Stomach (tissue), 9 donors: ENCODE measurements around the gene CACNG5. TPM values are rescaled to one million over a fixed set of nuclear protein-coding genes. Genes with fewer than 3 reads are reported as not detected.

ENCODE experiments used
- DNase-seq, 2 donors: peaks; one replicate each; pipeline versions ENCODE4 v3.0.0 to v3.0.0-alpha.2; 2013 to 2019
- H3K27ac ChIP-seq, 5 donors: fragments of 200-600 bp in 4 of 5; sonication (generic) in 4 of 5; one replicate each; pipeline ENCODE4 v1.5.1; 2013 to 2019; ENCODE audit warnings: mild to moderate bottlenecking in 1 of 5, moderate library complexity in 1 of 5
- H3K27me3 ChIP-seq, 3 donors: fragments of 200-600 bp; sonication (generic); one replicate each; pipeline ENCODE4 v1.5.1; 2017 to 2019; ENCODE audit warnings: mixed run types in 1 of 3
- H3K36me3 ChIP-seq, 4 donors: fragments of 200-600 bp; sonication (generic); 1 replicate in 3 of 4; 2 replicates in 1 of 4; pipeline ENCODE4 v1.5.1; 2016 to 2019
- H3K4me1 ChIP-seq, 4 donors: fragments of 200-600 bp; sonication (generic); one replicate each; pipeline ENCODE4 v1.5.1; 2016 to 2019
- H3K4me3 ChIP-seq, 4 donors: fragments of 200-600 bp; sonication (generic) in 3 of 4; one replicate each; pipeline ENCODE4 v1.5.1; 2016 to 2019; ENCODE audit warnings: mild to moderate bottlenecking in 1 of 4
- H3K9me3 ChIP-seq, 4 donors: fragments of 200-600 bp; sonication (generic); one replicate each; pipeline ENCODE4 v1.5.1; 2016 to 2019
- EP300 ChIP-seq: sonication (generic); formaldehyde crosslinking; IDR thresholded peaks from one replicate; pipeline ENCODE4 v1.6.1; 2017; ENCODE audit warnings: antibody characterized with exemption
- POLR2A ChIP-seq, 4 donors: fragments of 450-650 bp; IDR thresholded peaks; one replicate each; pipeline ENCODE4 v1.6.1; 2016; ENCODE audit warnings: antibody characterized with exemption in 4 of 4, control low read depth in 2 of 4, mild to moderate bottlenecking in 1 of 4, moderate library complexity in 1 of 4
- POLR2AphosphoS5 ChIP-seq, 3 donors: sonication (generic); formaldehyde crosslinking; IDR thresholded peaks; one replicate each; pipeline ENCODE4 v1.6.1; 2016; ENCODE audit warnings: antibody characterized with exemption in 3 of 3
- WGBS, 5 donors: extraction: QIAGEN DNeasy Blood & Tissue Kit in 3 of 5; methylation state at CpG; one replicate each; pipeline versions ENCODE4 v1.1.5 to v1.1.7; 2013 to 2018; 5-methylcytosine and 5-hydroxymethylcytosine counted together
- intact Hi-C: fragments of 100-400 bp; cut with DNase I; formaldehyde crosslinking; loops from one replicate; pipeline ENCODE4 v1.15.1; 2023; ENCODE audit warnings: low total_unique reads
- polyA plus RNA-seq, 3 donors: library from polyadenylated mRNA; stranded (reverse); fragments of 200-250 nt; gene quantifications; one replicate each; pipeline ENCODE4 v1.2.3, GENCODE V29; 2013
- total RNA-seq, 5 donors: library from RNA; depleted of rRNA; stranded (reverse); fragments of >200 nt; gene quantifications; one replicate each; pipeline versions ENCODE4 v1.1.0 to v1.2.3, GENCODE V29; 2014 to 2016
- TF ChIP-seq, protein P1 (sequence below), 7 experiments: fragments of 450-650 bp in 4 of 7; fragments of 200-600 bp in 3 of 7; sonication (generic) in 3 of 7; IDR thresholded peaks; one replicate each; pipeline ENCODE4 v1.5.1; 2016 to 2019; ENCODE audit warnings: antibody characterized with exemption in 7 of 7, control low read depth in 2 of 7, mild to moderate bottlenecking in 1 of 7
- donor health status: healthy with polysubstance abuse.
- donor health status: Bipolar disorder and iron deficiency.
- donor health status: healthy.

CACNG5 gene
- total and polyA plus RNA-seq, 8 donors = not detected

DNA sequence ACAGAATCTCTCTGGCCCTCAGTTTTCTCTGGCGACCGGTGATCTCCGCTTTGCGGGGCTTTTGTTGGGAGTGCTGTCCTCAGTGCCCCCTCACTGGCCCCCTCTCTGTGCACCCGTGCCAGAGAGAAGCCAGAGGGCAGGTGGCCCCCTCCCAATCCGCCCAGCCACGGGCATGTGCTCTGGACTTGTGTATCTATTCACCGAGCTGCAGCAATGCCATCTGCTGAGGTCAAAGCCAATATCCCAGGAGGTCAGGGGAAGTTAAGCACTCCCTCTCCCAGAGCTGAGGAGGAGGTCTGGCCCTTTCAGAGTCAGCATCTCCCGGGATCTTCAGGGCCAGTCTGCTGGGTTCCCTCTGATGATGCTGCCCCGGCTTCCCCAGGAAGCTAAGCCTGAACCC, 5.1 kb downstream of the CACNG5 start:
- 67 to 75% (median 73%) methylated on average over 10 of the region's 10 CpGs for WGBS, 5 donors
- Histone ChIP-seq H3K9me3 (no peaks in the 10 kb centered on the region), H3K27ac (no peak overlapping the region), H3K36me3 (no peaks in the 10 kb centered on the region), H3K4me1 (peaks cover 0 to 3% (median 1%) of the 10 kb centered on the region in 4 donors), H3K4me3 (no peak overlapping the region), H3K27me3 (peaks cover 3 to 68% (median 16%) of the 10 kb centered on the region in 3 donors)
- intact Hi-C loops = no loop called here
- no peak for DNase-seq
- TF ChIP-seq POLR2A (IDR thresholded peaks at IDR 0.05) = no peak
- TF ChIP-seq POLR2AphosphoS5 (IDR thresholded peaks at IDR 0.05) = no peak
- TF ChIP-seq EP300 = no peak
- TF ChIP-seq, protein P1, sequence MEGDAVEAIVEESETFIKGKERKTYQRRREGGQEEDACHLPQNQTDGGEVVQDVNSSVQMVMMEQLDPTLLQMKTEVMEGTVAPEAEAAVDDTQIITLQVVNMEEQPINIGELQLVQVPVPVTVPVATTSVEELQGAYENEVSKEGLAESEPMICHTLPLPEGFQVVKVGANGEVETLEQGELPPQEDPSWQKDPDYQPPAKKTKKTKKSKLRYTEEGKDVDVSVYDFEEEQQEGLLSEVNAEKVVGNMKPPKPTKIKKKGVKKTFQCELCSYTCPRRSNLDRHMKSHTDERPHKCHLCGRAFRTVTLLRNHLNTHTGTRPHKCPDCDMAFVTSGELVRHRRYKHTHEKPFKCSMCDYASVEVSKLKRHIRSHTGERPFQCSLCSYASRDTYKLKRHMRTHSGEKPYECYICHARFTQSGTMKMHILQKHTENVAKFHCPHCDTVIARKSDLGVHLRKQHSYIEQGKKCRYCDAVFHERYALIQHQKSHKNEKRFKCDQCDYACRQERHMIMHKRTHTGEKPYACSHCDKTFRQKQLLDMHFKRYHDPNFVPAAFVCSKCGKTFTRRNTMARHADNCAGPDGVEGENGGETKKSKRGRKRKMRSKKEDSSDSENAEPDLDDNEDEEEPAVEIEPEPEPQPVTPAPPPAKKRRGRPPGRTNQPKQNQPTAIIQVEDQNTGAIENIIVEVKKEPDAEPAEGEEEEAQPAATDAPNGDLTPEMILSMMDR (IDR thresholded peaks at IDR 0.05) = no peak

- intact Hi-C loops = no loop called here
- TF ChIP-seq POLR2AphosphoS5 (IDR thresholded peaks at IDR 0.05) = no peak
- no peak for TF ChIP-seq EP300
- no peak for TF ChIP-seq POLR2A (IDR thresholded peaks at IDR 0.05)
- TF ChIP-seq, protein P1 (IDR thresholded peaks at IDR 0.05) = no peak
- peaks cover 0 to 55% (median 3%) of the 10 kb centered on the region in 3 donors for H3K27me3 ChIP-seq
- H3K27ac ChIP-seq = no peak overlapping the region
- H3K9me3 ChIP-seq = no peaks in the 10 kb centered on the region
- H3K4me3 ChIP-seq = no peak overlapping the region
- no peaks in the 10 kb centered on the region for H3K4me1 ChIP-seq
- WGBS, 5 donors = 32 to 65% (median 50%) methylated on average over 4 of the region's 4 CpGs
- DNase-seq = no peak
- H3K36me3 ChIP-seq = no peaks in the 10 kb centered on the region
Observed at GRCh38 chr17:66841328-66841727, 6.4 kb downstream of the CACNG5 start.

- H3K9me3 ChIP-seq = peaks cover 0 to under 1% (median 0%) of the 10 kb centered on the region in 4 donors
- DNase-seq = no peak
- H3K27ac ChIP-seq = no peak overlapping the region
- H3K27me3 ChIP-seq = peaks cover 0 to 51% (median 0%) of the 10 kb centered on the region in 3 donors
- H3K4me1 ChIP-seq = no peaks in the 10 kb centered on the region
- WGBS, 5 donors = 51 to 71% (median 56%) methylated on average over 3 to 4 of the region's 4 CpGs
- no peak overlapping the region for H3K4me3 ChIP-seq
- intact Hi-C loops = no loop called here
- H3K36me3 ChIP-seq = no peaks in the 10 kb centered on the region
- no peak for TF ChIP-seq POLR2AphosphoS5 (IDR thresholded peaks at IDR 0.05)
- no peak for TF ChIP-seq POLR2A (IDR thresholded peaks at IDR 0.05)
- TF ChIP-seq, protein P1 (IDR thresholded peaks at IDR 0.05) = no peak
- TF ChIP-seq EP300 = no peak
Observed at GRCh38 chr17:66841744-66842143, 6.8 kb downstream of the CACNG5 start.

DNA sequence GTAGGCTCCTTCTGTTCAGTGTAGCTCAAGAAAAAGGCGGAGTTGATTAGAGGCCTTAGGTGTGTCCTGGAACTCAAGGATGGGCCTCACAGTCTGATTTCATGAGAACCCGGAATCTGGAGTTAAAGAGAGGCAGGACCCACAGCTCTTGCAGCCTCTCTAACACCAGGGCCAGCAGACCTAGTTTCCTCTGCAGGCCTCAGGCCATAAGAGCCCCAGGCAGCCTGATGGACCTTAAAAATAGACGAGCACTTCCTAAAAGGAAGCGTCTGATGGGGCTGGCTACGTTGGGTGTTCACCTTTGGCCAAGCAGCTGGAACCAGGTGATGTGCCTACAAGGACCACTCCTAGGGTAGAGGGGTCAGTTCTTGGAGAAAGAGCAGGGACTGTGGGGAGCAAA, 7.6 kb downstream of the CACNG5 start:
- WGBS, 5 donors = 68 to 89% (median 76%) methylated on average over 5 of the region's 5 CpGs
- no peak for TF ChIP-seq EP300
- TF ChIP-seq POLR2A (IDR thresholded peaks at IDR 0.05) = no peak
- TF ChIP-seq, protein P1 (IDR thresholded peaks at IDR 0.05) = no peak
- no peak for TF ChIP-seq POLR2AphosphoS5 (IDR thresholded peaks at IDR 0.05)
- no peak overlapping the region for H3K4me3 ChIP-seq
- DNase-seq = no peak
- H3K4me1 ChIP-seq = no peaks in the 10 kb centered on the region
- intact Hi-C loops = no loop called here
- peaks cover 0 to 5% (median 2%) of the 10 kb centered on the region in 4 donors for H3K9me3 ChIP-seq
- no peaks in the 10 kb centered on the region for H3K36me3 ChIP-seq
- H3K27ac ChIP-seq = no peak overlapping the region
- peaks cover 0 to 45% (median 0%) of the 10 kb centered on the region in 3 donors for H3K27me3 ChIP-seq
